ENCODE results near the gene NSDHL. TPM values are rescaled to one million over a fixed set of nuclear protein-coding genes. Genes with fewer than 3 reads are reported as not detected.
"Not testable (repeated sequence)": the region's sequence is repeated elsewhere in the genome, so short reads cannot be mapped to it uniquely, and the experiment has no call there.

Gene NSDHL
- total RNA-seq: 10 to 100 TPM in 1 of 2 donors, 1 to 10 TPM in 1; 9.4 to 10.7 TPM
- long read RNA-seq, donor 1, partial matches to known transcripts: 1 of 6 reads
- long read RNA-seq, donor 1, other reads (novel, unspliced or antisense): 1 of 6 reads
- long read RNA-seq, donor 2, transcript NSDHL-203 (9 exons, 1,630 nt): minor isoform, 8 of 71 reads
- long read RNA-seq, donor 2, transcript NSDHL-201 (8 exons, 1,929 nt): major isoform, 52 of 71 reads
- long read RNA-seq, donor 2, partial matches to known transcripts: 7 of 71 reads
- long read RNA-seq, donor 2, other reads (novel, unspliced or antisense): 4 of 71 reads

GRCh38 chrX:152830312-152831305, at the start of gene NSDHL, which contains the start of gene CETN2:
TSS of gene NSDHL (plus strand) at chrX:152831063. CDS start at chrX:152846325, 15,262 bp downstream.
TSS of gene CETN2 (minus strand) at chrX:152830757. CDS start at chrX:152830710, 47 bp downstream.
- intact Hi-C loops (cut with DNase I): no loop called here
- peak; percentile 98 for DNase-seq (ENCODE audit: low spot score)

GRCh38 chrX:152787062-152787461, 43.8 kb upstream of the NSDHL start:
- DNase-seq (ENCODE audit: low spot score); intact Hi-C loops (cut with DNase I): not testable (repeated sequence)

- intact Hi-C loops (cut with DNase I): no loop called here
- DNase-seq (ENCODE audit: low spot score): no peak
These were observed 31.9 kb upstream of the NSDHL start for GRCh38 chrX:152798945-152799344.

GRCh38 chrX:152806035-152806434, 24.8 kb upstream of the NSDHL start:
- no peak for DNase-seq (ENCODE audit: low spot score)
- intact Hi-C loops (cut with DNase I): no loop called here

- no peak for DNase-seq (ENCODE audit: low spot score)
- intact Hi-C loops (cut with DNase I): no loop called here
These were observed 20.5 kb upstream of the NSDHL start for GRCh38 chrX:152810403-152810802.

GRCh38 chrX:152813206-152813605, 17.7 kb upstream of the NSDHL start:
- no peak for DNase-seq (ENCODE audit: low spot score)
- intact Hi-C loops (cut with DNase I): no loop called here

- intact Hi-C loops (cut with DNase I): no loop called here
- no peak for DNase-seq (ENCODE audit: low spot score)
These were observed 16.8 kb upstream of the NSDHL start for GRCh38 chrX:152814048-152814447.

- no peak for DNase-seq (ENCODE audit: low spot score)
- intact Hi-C loops (cut with DNase I): no loop called here
These were observed 13.6 kb upstream of the NSDHL start for GRCh38 chrX:152817078-152817764.

GRCh38 chrX:152818356-152818755, 12.5 kb upstream of the NSDHL start:
- intact Hi-C loops (cut with DNase I): no loop called here
- no peak for DNase-seq (ENCODE audit: low spot score)

GRCh38 chrX:152819266-152819665, 11.6 kb upstream of the NSDHL start:
- intact Hi-C loops (cut with DNase I): no loop called here
- no peak for DNase-seq (ENCODE audit: low spot score)

- DNase-seq (ENCODE audit: low spot score): no peak
- intact Hi-C loops (cut with DNase I): no loop called here
These were observed 11.1 kb upstream of the NSDHL start for GRCh38 chrX:152819732-152820131.

GRCh38 chrX:152821145-152821765, 9.6 kb upstream of the NSDHL start:
- intact Hi-C loops (cut with DNase I): no loop called here
- DNase-seq (ENCODE audit: low spot score): no peak

- no peak for DNase-seq (ENCODE audit: low spot score)
- intact Hi-C loops (cut with DNase I): no loop called here
These were observed 8.3 kb upstream of the NSDHL start for GRCh38 chrX:152822383-152823086.

- DNase-seq (ENCODE audit: low spot score): no peak
- intact Hi-C loops (cut with DNase I): no loop called here
These were observed 7.2 kb upstream of the NSDHL start for GRCh38 chrX:152823657-152824056.

GRCh38 chrX:152824841-152825374, 6.0 kb upstream of the NSDHL start:
- DNase-seq (ENCODE audit: low spot score): peak; percentile 29
- intact Hi-C loops (cut with DNase I): no loop called here

GRCh38 chrX:152831391-152831790, 528 bp downstream of the NSDHL start:
- no peak for DNase-seq (ENCODE audit: low spot score)
- intact Hi-C loops (cut with DNase I): no loop called here

- intact Hi-C loops (cut with DNase I): no loop called here
- DNase-seq (ENCODE audit: low spot score): peak; percentile 23
These were observed 1.7 kb downstream of the NSDHL start for GRCh38 chrX:152832520-152832919.

- intact Hi-C loops (cut with DNase I): no loop called here
- no peak for DNase-seq (ENCODE audit: low spot score)
These were observed 2.5 kb downstream of the NSDHL start for GRCh38 chrX:152833378-152833777.

Measured in posterior vena cava (tissue), 2 donors.